ENCODE results near the gene COL6A2. TPM values are rescaled to one million over a fixed set of nuclear protein-coding genes. Genes with fewer than 3 reads are reported as not detected.
"Not testable (repeated sequence)": the region's sequence is repeated elsewhere in the genome, so short reads cannot be mapped to it uniquely, and the experiment has no call there.

Gene COL6A2
- total RNA-seq, 1 donor from 2014 or later: 227 TPM

DNA sequence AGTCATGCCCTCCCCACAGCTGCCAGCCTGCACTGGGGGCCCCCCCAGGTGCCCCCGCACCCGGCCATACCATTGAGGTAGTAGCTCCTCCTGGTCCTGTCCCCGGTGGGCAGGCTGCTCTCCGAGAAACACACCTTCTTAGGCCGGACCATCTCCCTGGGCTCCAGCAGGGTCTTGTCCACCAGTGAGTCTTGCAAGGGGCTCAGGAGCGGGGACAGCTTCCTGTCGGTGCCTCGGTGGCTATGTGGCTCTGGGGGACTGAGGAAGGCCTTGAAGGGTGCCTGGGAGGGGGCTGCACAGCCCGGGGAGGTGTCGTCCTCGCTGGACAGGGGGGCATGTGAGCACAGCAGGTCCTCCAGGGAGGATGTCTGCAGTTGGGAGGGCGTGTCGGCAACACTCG lies 70.3 kb downstream of the COL6A2 start:
- no peaks in the 10 kb centered on the region for H3K27me3 ChIP-seq (ENCODE audit: low read depth)
- no peak overlapping the region for H3K4me3 ChIP-seq
- no peak overlapping the region for H3K27ac ChIP-seq
- H3K4me1 ChIP-seq: no peaks in the 10 kb centered on the region
- H3K9me3 ChIP-seq: no peaks in the 10 kb centered on the region
- intact Hi-C loops (cut with DNase I): no loop called here
- DNase-seq (no peak), ATAC-seq (no peak)
- TF ChIP-seq, protein P1, sequence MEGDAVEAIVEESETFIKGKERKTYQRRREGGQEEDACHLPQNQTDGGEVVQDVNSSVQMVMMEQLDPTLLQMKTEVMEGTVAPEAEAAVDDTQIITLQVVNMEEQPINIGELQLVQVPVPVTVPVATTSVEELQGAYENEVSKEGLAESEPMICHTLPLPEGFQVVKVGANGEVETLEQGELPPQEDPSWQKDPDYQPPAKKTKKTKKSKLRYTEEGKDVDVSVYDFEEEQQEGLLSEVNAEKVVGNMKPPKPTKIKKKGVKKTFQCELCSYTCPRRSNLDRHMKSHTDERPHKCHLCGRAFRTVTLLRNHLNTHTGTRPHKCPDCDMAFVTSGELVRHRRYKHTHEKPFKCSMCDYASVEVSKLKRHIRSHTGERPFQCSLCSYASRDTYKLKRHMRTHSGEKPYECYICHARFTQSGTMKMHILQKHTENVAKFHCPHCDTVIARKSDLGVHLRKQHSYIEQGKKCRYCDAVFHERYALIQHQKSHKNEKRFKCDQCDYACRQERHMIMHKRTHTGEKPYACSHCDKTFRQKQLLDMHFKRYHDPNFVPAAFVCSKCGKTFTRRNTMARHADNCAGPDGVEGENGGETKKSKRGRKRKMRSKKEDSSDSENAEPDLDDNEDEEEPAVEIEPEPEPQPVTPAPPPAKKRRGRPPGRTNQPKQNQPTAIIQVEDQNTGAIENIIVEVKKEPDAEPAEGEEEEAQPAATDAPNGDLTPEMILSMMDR (IDR thresholded peaks at IDR 0.05): no peak
- H3K36me3 ChIP-seq: no peaks in the 10 kb centered on the region

DNA sequence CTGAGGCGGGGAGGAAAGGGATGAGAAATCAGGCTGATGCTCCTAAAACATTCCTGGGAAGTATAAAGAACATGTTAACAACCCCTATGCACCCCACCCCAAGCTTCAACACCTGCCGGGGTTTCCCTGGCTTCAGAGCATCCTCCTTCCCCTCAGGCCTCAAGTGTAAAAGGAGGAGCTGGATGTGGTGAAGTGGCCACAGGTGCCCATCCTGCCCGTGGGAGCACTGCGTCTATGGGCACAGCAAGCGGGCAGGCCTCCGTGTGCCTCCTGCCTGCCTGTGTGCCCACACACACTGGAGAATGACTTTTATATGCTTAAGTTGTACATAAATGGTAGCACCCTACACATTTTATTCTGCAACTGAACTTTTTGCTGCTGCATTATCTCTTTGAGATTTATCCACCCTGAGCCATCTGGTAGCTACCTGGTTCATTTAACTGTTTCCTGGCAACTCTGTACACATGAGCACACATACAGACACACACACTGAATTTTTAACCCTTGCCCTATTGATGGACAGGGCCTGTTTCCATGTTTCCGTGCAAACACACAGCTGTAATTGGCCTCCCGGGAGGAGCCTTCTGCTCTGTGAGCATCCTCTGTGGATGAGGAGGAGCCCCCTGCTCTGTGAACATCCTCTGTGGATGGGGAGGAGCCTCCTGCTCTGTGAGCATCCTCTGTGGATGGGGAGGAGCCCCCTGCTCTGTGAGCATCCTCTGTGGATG lies 70.9 kb downstream of the COL6A2 start:
- Histone ChIP-seq H3K27ac (no peak overlapping the region), H3K27me3 (ENCODE audit: low read depth) (no peaks in the 10 kb centered on the region), H3K4me3 (no peak overlapping the region), H3K36me3 (no peaks in the 10 kb centered on the region), H3K9me3 (no peaks in the 10 kb centered on the region), H3K4me1 (no peaks in the 10 kb centered on the region)
- TF ChIP-seq, protein P1 (IDR thresholded peaks at IDR 0.05): no peak
- intact Hi-C loops (cut with DNase I): no loop called here
- DNase-seq: no peak
- no peak for ATAC-seq

DNA sequence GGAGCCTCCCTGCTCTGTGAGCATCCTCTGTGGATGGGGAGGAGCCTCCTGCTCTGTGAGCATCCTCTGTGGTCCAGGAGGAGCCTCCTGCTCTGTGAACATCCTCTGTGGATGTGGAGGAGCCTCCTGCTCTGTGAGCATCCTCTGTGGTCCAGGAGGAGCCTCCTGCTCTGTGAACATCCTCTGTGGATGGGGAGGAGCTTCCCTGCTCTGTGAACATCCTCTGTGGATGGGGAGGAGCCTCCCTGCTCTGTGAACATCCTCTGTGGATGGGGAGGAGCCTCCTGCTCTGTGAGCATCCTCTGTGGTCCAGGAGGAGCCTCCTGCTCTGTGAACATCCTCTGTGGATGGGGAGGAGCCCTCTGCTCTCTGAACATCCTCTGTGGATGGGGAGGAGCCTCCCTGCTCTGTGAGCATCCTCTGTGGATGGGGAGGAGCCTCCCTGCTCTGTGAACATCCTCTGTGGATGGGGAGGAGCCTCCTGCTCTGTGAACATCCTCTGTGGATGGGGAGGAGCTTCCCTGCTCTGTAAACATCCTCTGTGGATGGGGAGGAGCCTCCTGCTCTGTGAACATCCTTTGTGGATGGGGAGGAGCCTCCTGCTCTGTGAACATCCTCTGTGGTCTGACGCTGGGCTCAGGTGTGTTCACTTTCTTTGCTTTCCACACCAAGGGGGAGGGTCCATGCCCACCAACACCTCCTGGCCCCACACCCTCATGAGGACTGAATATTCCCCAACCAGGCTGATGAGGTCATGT lies 72.7 kb downstream of the COL6A2 start:
- H3K9me3 ChIP-seq; DNase-seq; H3K27ac ChIP-seq; intact Hi-C loops (cut with DNase I); H3K4me3 ChIP-seq; H3K4me1 ChIP-seq; ATAC-seq; H3K36me3 ChIP-seq; H3K27me3 ChIP-seq (ENCODE audit: low read depth): not testable (repeated sequence)

DNA sequence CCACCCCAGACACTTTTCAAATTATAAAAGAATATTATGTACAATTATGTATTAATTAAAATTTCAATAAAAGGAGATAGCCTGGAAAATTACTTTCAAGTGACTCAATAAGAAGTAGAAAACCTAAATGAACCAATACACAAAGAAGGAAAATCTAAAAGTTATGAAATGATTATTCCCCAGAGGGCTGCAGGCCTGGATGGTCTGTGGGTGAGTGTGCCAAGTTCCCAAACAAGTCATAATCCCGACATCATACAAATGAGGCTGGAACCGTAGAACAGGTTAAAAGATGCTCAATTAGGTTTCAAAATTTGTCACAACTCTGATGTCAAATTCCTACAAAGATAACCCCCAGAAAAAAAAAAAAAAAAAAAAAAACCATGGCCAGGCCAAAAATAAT lies 73.7 kb downstream of the COL6A2 start:
- no peak for DNase-seq
- H3K9me3 ChIP-seq: no peaks in the 10 kb centered on the region
- ATAC-seq: no peak
- no peaks in the 10 kb centered on the region for H3K4me1 ChIP-seq
- H3K27me3 ChIP-seq (ENCODE audit: low read depth): no peaks in the 10 kb centered on the region
- H3K4me3 ChIP-seq: no peak overlapping the region
- no peaks in the 10 kb centered on the region for H3K36me3 ChIP-seq
- intact Hi-C loops (cut with DNase I): no loop called here
- no peak overlapping the region for H3K27ac ChIP-seq
- TF ChIP-seq, protein P1 (IDR thresholded peaks at IDR 0.05): no peak

GRCh38 chr21:46171996-46172862 lies 74.3 kb downstream of the COL6A2 start:
- Histone ChIP-seq H3K27ac (no peak overlapping the region), H3K4me1 (no peaks in the 10 kb centered on the region), H3K36me3 (no peaks in the 10 kb centered on the region), H3K9me3 (no peaks in the 10 kb centered on the region), H3K27me3 (ENCODE audit: low read depth) (no peaks in the 10 kb centered on the region), H3K4me3 (no peak overlapping the region)
- ATAC-seq (no peak), DNase-seq (no peak)
- intact Hi-C loops (cut with DNase I): no loop called here
- TF ChIP-seq, protein P1 (IDR thresholded peaks at IDR 0.05): no peak
